H9 (cell line): ENCODE data around the gene PIMREG. TPM values are rescaled to one million over a fixed set of nuclear protein-coding genes. Genes with fewer than 3 reads are reported as not detected.

Source experiments
- DNase-seq: peaks from one replicate; pipeline ENCODE4 v3.0.0-alpha.2; 2017
- H2AFZ ChIP-seq: one replicate; pipeline ENCODE4 v1.6.1; 2013; ENCODE audit warnings: mild to moderate bottlenecking, low read length, control low read depth, moderate library complexity
- H2AK5ac ChIP-seq: 2 replicates; pipeline ENCODE4 v1.6.1; 2013; ENCODE audit warnings: low read length, control low read depth, mixed read lengths; ENCODE audit not compliant: insufficient read length
- H2BK120ac ChIP-seq: one replicate; pipeline ENCODE4 v1.6.1; 2013; ENCODE audit warnings: low read depth, mild to moderate bottlenecking, low read length, control low read depth, inconsistent platforms; ENCODE audit not compliant: poor library complexity, severe bottlenecking
- H2BK12ac ChIP-seq: 2 replicates; pipeline ENCODE4 v1.6.1; 2013; ENCODE audit warnings: low read length, control low read depth, mixed read lengths, low read depth; ENCODE audit not compliant: insufficient read length
- H2BK15ac ChIP-seq: 2 replicates; pipeline ENCODE4 v1.6.1; 2013; ENCODE audit warnings: low read depth, low read length, control low read depth
- H2BK20ac ChIP-seq: one replicate; pipeline ENCODE4 v1.6.1; 2013; ENCODE audit warnings: low read depth, mild to moderate bottlenecking, low read length, control low read depth, inconsistent platforms; ENCODE audit not compliant: poor library complexity, severe bottlenecking
- H2BK5ac ChIP-seq: 2 replicates; pipeline ENCODE4 v1.6.1; 2013; ENCODE audit warnings: low read length, control low read depth, mixed read lengths; ENCODE audit not compliant: insufficient read length
- H3K14ac ChIP-seq: 2 replicates; pipeline ENCODE4 v1.6.1; 2013; ENCODE audit warnings: low read length, control low read depth; ENCODE audit not compliant: insufficient read depth
- H3K18ac ChIP-seq: 2 replicates; pipeline ENCODE4 v1.6.1; 2013; ENCODE audit warnings: low read depth, mild to moderate bottlenecking, mixed read lengths, low read length, control low read depth; ENCODE audit not compliant: insufficient read length
- H3K23ac ChIP-seq: 2 replicates; pipeline ENCODE4 v1.6.1; 2013; ENCODE audit warnings: low read length, control low read depth, mixed read lengths, low read depth; ENCODE audit not compliant: insufficient read length
- H3K23me2 ChIP-seq: 2 replicates; pipeline ENCODE4 v1.6.1; 2013; ENCODE audit warnings: low read depth, mild to moderate bottlenecking, mixed read lengths, low read length, control low read depth; ENCODE audit not compliant: insufficient read length, poor library complexity, severe bottlenecking
- H3K27ac ChIP-seq: 2 replicates; pipeline ENCODE4 v1.5.1; 2013; ENCODE audit warnings: low read length, control low read depth, mixed read lengths, low read depth; ENCODE audit not compliant: insufficient read length
- H3K27me3 ChIP-seq: 2 replicates; pipeline ENCODE4 v1.6.1; 2013; ENCODE audit warnings: low read length, control low read depth, inconsistent platforms; ENCODE audit not compliant: insufficient read depth
- H3K4ac ChIP-seq: 2 replicates; pipeline ENCODE4 v1.6.1; 2013; ENCODE audit warnings: low read depth, mild to moderate bottlenecking, control low read depth, inconsistent platforms, low read length, moderate library complexity
- H3K4me1 ChIP-seq: 2 replicates; pipeline ENCODE4 v1.6.1; 2013; ENCODE audit warnings: low read length, control low read depth, inconsistent platforms; ENCODE audit not compliant: insufficient read depth
- H3K4me2 ChIP-seq: 2 replicates; pipeline ENCODE4 v1.6.1; 2013; ENCODE audit warnings: low read length, control low read depth, mixed read lengths; ENCODE audit not compliant: insufficient read length, insufficient read depth
- H3K56ac ChIP-seq: 2 replicates; pipeline ENCODE4 v1.6.1; 2013; ENCODE audit warnings: low read depth, mild to moderate bottlenecking, mixed read lengths, low read length, control low read depth; ENCODE audit not compliant: insufficient read length
- H3K79me1 ChIP-seq: 2 replicates; pipeline ENCODE4 v1.6.1; 2013; ENCODE audit warnings: low read depth, mild to moderate bottlenecking, moderate library complexity, low read length, control low read depth, inconsistent platforms; ENCODE audit not compliant: insufficient read depth, poor library complexity, severe bottlenecking
- H3K79me2 ChIP-seq: 2 replicates; pipeline ENCODE4 v1.6.1; 2013; ENCODE audit warnings: low read length, control low read depth, inconsistent platforms; ENCODE audit not compliant: insufficient read depth
- H3K9ac ChIP-seq: 2 replicates; pipeline ENCODE4 v1.6.1; 2013; ENCODE audit warnings: low read length, control low read depth, mixed read lengths; ENCODE audit not compliant: insufficient read length; ENCODE audit errors: extremely low read depth
- H3K9me3 ChIP-seq: one replicate; pipeline ENCODE4 v1.6.1; 2013; ENCODE audit warnings: low read depth, low read length, inconsistent platforms; ENCODE audit not compliant: control insufficient read depth
- H3T11ph ChIP-seq: one replicate; pipeline ENCODE4 v1.6.1; 2013; ENCODE audit warnings: mild to moderate bottlenecking, low read length, control low read depth, inconsistent platforms
- H4K20me1 ChIP-seq: one replicate; pipeline ENCODE4 v1.6.1; 2013; ENCODE audit not compliant: control insufficient read depth, insufficient read length, insufficient read depth
- H4K5ac ChIP-seq: 2 replicates; pipeline ENCODE4 v1.6.1; 2013; ENCODE audit warnings: low read depth, mild to moderate bottlenecking, mixed read lengths, low read length, control low read depth; ENCODE audit not compliant: insufficient read length
- H4K8ac ChIP-seq: replicated peaks from 2 replicates; pipeline ENCODE4 v1.6.1; 2013; ENCODE audit warnings: low read length, control low read depth, mixed read lengths, low read depth; ENCODE audit not compliant: insufficient read length
- H4K91ac ChIP-seq: 2 replicates; pipeline ENCODE4 v1.6.1; 2013; ENCODE audit warnings: low read depth, mild to moderate bottlenecking, moderate library complexity, mixed read lengths, low read length, control low read depth; ENCODE audit not compliant: insufficient read length
- H3K27ac Mint-ChIP-seq, 3 experiments: 2 replicates in 2 of 3; 3 replicates in 1 of 3; pipeline ENCODE4 v1.8.0; 2020 to 2021; ENCODE audit warnings: mixed read lengths in 3 of 3, mild to moderate bottlenecking in 1 of 3, moderate library complexity in 1 of 3
- H3K27me3 Mint-ChIP-seq: 2 replicates; pipeline ENCODE4 v1.8.0; 2021; ENCODE audit warnings: low read depth, mild to moderate bottlenecking, moderate library complexity, mixed read lengths
- H3K36me3 Mint-ChIP-seq, 3 experiments: 2 replicates in 2 of 3; 3 replicates in 1 of 3; pipeline ENCODE4 v1.8.0; 2020 to 2021; ENCODE audit warnings: low read depth in 3 of 3, mixed read lengths in 3 of 3; ENCODE audit not compliant: insufficient read depth in 1 of 3
- H3K4me1 Mint-ChIP-seq, 2 experiments: 2 replicates each; pipeline ENCODE4 v1.8.0; 2020; ENCODE audit warnings: mixed read lengths in 2 of 2
- H3K4me3 Mint-ChIP-seq, 2 experiments: 2 replicates in 1 of 2; 3 replicates in 1 of 2; pipeline ENCODE4 v1.8.0; 2020 to 2021; ENCODE audit warnings: mild to moderate bottlenecking in 2 of 2, mixed read lengths in 2 of 2, moderate library complexity in 1 of 2
- H3K9me3 Mint-ChIP-seq, 2 experiments: 2 replicates in 1 of 2; 3 replicates in 1 of 2; pipeline ENCODE4 v1.8.0; 2020; ENCODE audit warnings: mild to moderate bottlenecking in 2 of 2, mixed read lengths in 2 of 2, moderate library complexity in 1 of 2
- CTCF ChIP-seq: fragments of 200-600 bp; sonication (generic); conservative IDR thresholded peaks from 3 replicates; pipeline ENCODE4 v1.8.0; 2021; ENCODE audit warnings: antibody characterized with exemption, mild to moderate bottlenecking
- WGBS: extraction: QIAGEN DNeasy Blood & Tissue Kit; methylation state at CpG from one replicate; pipeline ENCODE4 v1.1.7; 2013; ENCODE audit warnings: missing lambda C conversion rate, low lambda C conversion rate, mixed read lengths; ENCODE audit not compliant: insufficient read length; ENCODE audit errors: extremely low coverage; 5-methylcytosine and 5-hydroxymethylcytosine counted together
- total RNA-seq: library from RNA; stranded (reverse); gene quantifications from 2 replicates; pipeline ENCODE4 v1.2.1, GENCODE V29; 2021

PIMREG gene
- total RNA-seq, 1 experiment from 2014 or later: 91.6 TPM

- Histone ChIP-seq H3K23me2 (peaks cover 5% of the 10 kb centered on the region), H3K79me1 (no peaks in the 10 kb centered on the region), H3K56ac (no peak overlapping the region), H2BK5ac (no peak overlapping the region), H3K4ac (no peak overlapping the region), H2BK15ac (no peak overlapping the region), H3K9ac (no peak overlapping the region), H4K20me1 (no peaks in the 10 kb centered on the region), H3K18ac (no peak overlapping the region), H4K91ac (no peak overlapping the region), H3K4me2 (no peak overlapping the region), H2AK5ac (no peak overlapping the region), H3T11ph (no peak overlapping the region), H2BK12ac (no peak overlapping the region), H4K8ac (no peak overlapping the region), H4K5ac (no peak overlapping the region), H2AFZ (no peak overlapping the region), H2BK20ac (no peak overlapping the region), H3K9me3 (no peaks in the 10 kb centered on the region), H3K79me2 (no peaks in the 10 kb centered on the region), H3K4me1 (peaks cover 7% of the 10 kb centered on the region; the same call in 1 of the 2 replicates), H3K27me3 (no peaks in the 10 kb centered on the region), H2BK120ac (no peak overlapping the region), H3K14ac (no peak overlapping the region), H3K27ac (no peak overlapping the region), H3K23ac (no peak overlapping the region)
- Mint-ChIP-seq H3K9me3 (no peaks in the 10 kb centered on the region; a peak in 1 of 5 replicates), H3K27ac (peak overlapping the region; percentile 39 to 88 (median 75); a peak in 5 of 7 replicates), H3K27me3 (no peaks in the 10 kb centered on the region; the same call in 1 of the 2 replicates), H3K4me3 (peak overlapping the region in 1 of 2 experiments; percentile 47; a peak in 1 of 5 replicates), H3K4me1 (peaks cover 53 to 60% of the 10 kb centered on the region in 2 experiments), H3K36me3 (peaks cover 16 to 48% (median 38%) of the 10 kb centered on the region in 3 experiments)
- no peak for TF ChIP-seq CTCF
- DNase-seq: no peak
- WGBS: no CpG with 5 or more reads among the region's 12 CpGs
Measured at GRCh38 chr17:6450926-6451832, 6.9 kb downstream of the PIMREG start.
